Activated gamma-delta T cell (primary cell): ENCODE measurements around the gene RB1.
"Not testable (repeated sequence)": the region's sequence is repeated elsewhere in the genome, so short reads cannot be mapped to it uniquely, and the experiment has no call there.

ENCODE experiments used
- DNase-seq: peaks from one replicate; lab custom pipeline; 2025; lab: John Stamatoyannopoulos, UW

RB1 gene

GRCh38 chr13:48448959-48449614 lies 145.5 kb downstream of the RB1 start:
- no peak for DNase-seq

DNA sequence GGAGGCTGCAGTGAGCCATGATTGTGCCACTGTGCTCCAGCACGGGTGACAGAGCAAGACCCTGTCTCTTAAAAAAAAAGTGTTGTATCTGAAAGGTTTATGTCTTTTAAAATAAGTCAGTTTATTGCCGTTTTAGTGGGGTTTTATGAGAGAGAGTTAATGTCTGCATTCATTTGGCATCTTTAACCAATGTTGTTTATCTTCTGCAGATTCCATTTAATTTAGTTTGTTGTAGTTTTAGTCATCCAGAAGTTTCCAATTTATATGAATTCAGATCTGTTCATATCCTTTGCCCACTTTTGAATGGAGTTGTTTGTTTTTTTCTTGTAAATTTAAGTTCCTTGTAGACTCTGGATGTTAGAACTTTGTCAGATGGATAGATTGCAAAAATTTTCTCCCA lies 146.1 kb downstream of the RB1 start:
- no peak for DNase-seq

- DNase-seq: not testable (repeated sequence)
These were observed 147.6 kb downstream of the RB1 start for GRCh38 chr13:48451196-48451595.

GRCh38 chr13:48456546-48456945 lies 153.0 kb downstream of the RB1 start:
- no peak for DNase-seq

GRCh38 chr13:48457578-48458242 lies 154.2 kb downstream of the RB1 start:
- no peak for DNase-seq

GRCh38 chr13:48475230-48475629 lies 171.7 kb downstream of the RB1 start:
- no peak for DNase-seq

GRCh38 chr13:48476215-48476614 lies 172.7 kb downstream of the RB1 start:
- no peak for DNase-seq

- no peak for DNase-seq
These were observed 173.1 kb downstream of the RB1 start for GRCh38 chr13:48476686-48477085.

GRCh38 chr13:48477191-48477855 lies 173.8 kb downstream of the RB1 start:
- no peak for DNase-seq

GRCh38 chr13:48478391-48478790 lies 174.8 kb downstream of the RB1 start:
- no peak for DNase-seq

DNA sequence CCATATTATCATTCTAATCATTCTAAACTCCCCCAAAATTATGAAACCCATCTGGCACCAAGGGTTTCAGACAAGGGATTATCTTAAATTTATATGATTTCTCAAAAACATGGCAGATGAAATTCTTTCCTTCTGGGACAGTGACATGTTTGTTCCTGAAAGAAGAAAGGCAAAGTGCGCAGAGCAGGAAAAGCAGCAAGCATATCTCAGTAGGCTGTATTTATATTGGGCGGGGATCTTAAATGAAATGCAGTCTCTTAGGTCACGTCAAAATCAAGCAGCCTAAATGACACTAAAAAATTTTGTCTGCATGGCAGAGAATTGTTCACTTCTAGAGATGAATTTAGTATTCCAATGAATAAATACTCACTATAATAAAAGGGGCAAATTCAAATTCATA lies 180.0 kb downstream of the RB1 start:
- no peak for DNase-seq

DNA sequence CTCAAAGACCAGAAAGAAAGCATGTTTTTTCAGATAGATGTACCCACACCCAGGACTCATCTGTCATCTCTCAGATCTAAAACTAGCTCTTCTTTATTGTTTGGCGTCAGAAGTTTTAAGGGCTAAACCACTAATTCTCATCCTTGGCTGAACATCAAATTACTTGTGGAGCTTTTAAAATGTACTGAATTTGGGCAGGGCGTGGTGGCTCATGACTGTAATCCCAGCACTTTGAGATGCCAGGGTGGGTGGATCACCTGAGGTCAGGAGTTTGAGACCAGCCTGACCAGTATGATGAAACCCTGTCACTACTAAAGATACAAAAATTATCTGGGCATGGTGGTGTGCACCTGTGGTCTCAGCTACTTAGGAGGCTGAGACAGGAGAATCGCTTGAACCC lies 181.9 kb downstream of the RB1 start:
- no peak for DNase-seq

GRCh38 chr13:48486362-48486761 lies 182.8 kb downstream of the RB1 start:
- DNase-seq: no peak

GRCh38 chr13:48486836-48487235 lies 183.3 kb downstream of the RB1 start:
- no peak for DNase-seq

GRCh38 chr13:48487968-48488367 lies 184.4 kb downstream of the RB1 start:
- no peak for DNase-seq

- DNase-seq: no peak
These were observed 185.4 kb downstream of the RB1 start for GRCh38 chr13:48488995-48489394.

DNA sequence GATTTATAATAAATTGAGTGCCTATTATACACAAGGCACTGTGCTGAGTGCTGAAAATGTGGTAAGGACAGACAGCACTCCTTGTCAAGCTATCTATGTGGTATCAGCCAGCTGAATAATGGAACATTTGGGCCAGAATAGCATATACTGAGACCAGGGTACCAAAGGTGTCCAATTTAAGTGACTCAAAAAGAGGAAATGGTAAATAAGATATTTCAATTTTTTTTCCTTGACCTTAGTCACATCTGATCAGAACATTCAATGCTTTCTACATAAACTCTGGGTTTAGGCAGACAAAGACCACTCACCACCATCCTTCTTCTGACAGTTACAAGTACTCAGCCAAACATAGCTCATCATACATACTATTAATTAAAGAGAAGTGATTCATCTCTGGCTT lies 186.1 kb downstream of the RB1 start:
- DNase-seq: no peak

DNA sequence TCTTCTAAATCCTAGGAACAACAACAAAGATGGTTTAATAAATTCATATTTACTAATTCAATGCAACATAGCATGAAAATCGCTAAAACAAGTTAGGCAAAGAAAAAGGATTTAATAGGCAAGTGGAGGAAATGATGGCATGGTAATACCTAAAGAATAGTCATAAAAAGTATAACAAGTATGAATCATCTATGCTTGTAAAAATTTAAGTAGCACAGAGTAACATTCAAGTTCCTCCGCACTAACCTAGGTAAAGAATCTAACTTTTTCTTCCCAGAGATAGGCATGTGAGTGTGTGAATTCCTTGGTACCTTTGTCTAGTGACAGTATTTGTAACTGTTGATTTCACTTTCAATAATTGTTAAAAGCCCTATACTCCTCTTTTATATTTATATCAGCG lies 186.7 kb downstream of the RB1 start:
- DNase-seq: no peak

DNA sequence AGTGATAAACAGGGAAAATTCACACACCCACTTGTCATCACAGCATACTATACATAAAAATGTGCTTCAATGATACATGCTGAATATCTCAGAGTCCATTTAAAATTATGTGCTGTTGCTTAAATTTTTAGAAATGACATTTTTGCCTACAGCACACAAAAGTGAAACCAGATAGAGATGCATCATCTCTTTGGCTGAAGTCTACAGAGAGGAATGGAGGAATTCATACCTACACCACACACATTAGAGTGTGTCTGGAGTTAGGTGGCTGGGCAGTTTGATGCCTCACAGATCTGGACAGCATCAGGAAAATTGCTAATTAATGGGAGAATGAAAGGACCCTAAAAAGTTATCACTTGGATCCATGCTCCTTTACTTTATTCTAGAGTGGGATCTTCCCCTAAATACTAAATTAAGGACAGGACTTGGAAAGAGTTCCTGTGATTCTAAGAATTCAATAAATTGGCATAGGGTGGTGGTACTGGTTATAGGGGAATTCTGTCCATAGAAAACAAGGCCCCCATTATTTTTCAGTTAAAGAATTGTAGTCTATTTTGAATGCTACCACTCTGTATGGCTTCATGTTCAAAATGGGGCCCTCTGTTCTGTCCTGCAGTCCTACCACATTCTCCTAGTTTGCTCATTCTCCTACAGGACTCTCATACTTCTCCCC lies 188.0 kb downstream of the RB1 start:
- DNase-seq: no peak

- no peak for DNase-seq
These were observed 188.5 kb downstream of the RB1 start for GRCh38 chr13:48492096-48492440.

DNA sequence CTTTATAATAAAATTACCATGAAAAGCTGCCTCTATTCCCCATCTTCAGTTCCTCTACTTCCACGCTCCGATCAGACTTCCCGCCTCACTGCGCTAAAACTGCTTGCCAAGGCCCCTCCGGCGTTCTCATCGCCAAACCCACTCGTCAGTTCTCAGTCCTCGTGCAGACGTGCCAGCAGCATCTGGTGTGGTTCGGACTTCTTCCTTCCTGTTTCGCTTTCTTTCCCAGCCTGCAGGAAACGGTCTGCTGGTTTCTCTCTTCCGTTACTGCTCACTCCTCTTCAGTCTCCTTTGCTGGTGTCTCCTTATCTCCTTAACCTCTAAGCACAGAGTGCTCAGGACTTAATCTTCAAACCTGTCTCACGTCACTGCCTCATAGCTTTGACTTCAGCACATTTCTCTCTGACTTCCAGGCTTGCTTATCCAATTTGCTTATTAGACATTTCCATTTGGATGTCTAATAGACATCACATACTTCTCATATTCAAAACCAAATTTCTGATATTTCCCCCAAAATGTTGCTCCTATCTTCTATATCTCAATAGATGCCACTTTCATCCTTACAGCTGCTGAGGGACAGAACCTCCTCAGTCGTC lies 189.0 kb downstream of the RB1 start:
- DNase-seq: no peak

DNA sequence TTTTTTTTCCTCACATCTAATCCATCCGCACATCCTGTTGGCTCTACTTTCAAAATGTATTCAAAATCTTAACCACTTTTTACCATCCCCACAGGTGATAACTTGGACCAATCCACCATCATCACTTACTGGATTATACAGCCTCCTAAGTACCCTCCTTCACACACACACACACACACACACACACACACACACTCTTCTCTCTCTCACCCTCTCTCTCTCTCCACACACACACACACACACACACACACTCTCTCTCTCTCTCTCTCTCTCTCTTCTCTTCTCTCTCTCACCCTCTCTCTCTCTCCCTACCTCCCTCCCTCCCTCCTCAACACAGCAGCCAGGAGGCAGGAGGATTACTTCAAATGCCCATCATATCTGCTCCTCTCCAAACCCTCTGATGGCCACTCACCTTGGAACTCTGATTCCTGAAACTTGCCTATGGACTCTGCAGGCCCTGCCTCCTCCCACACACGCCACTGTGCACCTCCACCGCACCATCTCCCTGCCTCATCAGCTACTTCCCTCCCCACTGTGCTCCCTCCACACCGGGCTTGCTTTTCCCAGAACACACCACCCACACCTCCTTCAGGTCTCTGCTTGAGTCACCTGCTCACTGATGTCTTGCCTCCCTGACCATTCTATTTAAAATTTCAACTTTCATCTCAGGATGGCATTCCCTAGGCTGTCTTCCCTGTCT lies 189.7 kb downstream of the RB1 start:
- no peak for DNase-seq
